Stimulated activated CD8-positive, alpha-beta memory T cell treated with anti-CD3 and anti-CD28 coated beads, Interleukin-4, amount 100 ng/mL, for 1 hour (primary cell): ENCODE measurements around the gene PRPF40A.

ENCODE experiments used
- DNase-seq, 2 donors: peaks; one replicate each; pipeline ENCODE4 v3.0.0-alpha.2; 2020; ENCODE audit warnings: low read depth in 2 of 2, low spot score in 1 of 2

The PRPF40A gene

DNA sequence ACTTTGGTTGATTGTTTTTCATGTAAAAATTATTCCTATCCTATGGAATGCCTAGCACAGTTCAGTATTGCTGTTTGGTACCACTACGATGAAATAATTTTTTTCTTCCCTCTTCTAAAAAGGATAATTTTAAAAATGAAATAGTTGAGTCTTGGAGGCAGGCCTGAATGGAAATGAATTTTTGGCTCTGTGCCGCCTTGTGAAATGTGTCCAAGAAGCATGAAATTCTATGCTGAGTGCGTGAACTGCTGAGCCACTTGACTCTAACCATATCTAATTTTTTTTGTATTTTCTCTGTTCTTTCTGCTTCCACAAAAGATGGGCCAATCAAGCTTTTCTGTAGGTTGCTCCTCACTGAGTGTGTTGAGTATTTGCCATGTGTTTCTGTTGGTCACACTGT lies 95.0 kb downstream of the PRPF40A start:
- no peak for DNase-seq

DNA sequence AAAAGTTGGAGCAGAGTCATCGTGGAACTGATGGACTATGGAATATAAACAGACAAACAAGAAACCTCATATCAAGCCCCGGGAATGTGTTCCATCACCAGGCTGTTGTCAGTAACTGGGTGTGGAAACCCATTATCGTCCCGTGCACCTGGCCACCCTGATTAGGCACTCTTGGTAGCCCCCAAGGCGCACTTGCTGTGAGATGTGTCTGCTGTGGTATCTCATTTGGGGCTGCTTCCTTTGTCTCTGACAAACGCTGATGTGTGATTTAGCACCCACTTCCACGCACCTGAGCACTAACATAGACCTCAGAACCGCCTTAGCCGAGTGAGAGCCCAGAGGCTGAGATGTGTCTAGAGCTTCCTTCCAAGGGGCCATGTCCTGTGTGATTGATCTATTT lies 96.3 kb downstream of the PRPF40A start:
- DNase-seq = no peak

DNA sequence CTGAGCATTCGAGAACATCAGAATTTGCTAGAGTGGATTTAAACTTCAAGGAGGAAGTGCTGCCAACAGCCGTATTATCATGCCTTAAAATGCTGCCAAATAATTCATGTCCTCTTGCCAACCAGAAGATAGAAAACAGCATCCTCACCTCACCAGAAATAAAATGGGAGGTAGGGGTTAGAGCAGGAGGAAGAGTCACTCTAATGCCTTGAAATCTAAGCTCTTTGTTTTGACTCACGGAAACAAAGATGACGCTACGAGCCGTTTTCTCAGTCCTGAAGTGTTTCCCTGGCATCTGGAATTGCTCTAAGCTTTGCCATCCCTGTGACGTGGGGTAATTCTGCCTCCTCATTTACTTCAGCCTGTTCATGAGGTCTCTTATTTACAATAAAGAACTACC lies 97.1 kb downstream of the PRPF40A start:
- no peak for DNase-seq

DNA sequence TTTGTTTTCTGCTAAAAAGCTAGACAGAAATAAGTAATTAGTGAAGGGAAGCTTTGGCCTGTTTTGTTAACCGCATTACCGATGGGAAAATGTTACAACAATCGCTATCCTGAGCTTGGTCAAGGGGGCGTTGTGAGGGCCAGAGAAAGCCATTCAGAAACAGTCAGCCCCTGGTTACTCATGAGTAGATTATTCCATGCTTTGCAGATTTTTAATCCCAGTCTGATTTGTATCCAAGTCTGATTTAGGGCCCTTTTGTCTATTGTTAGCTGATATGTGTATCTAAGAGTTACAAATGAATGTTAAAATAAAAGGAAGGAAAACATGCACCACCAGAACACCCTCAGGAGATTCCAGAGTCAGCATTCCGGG lies 99.1 kb downstream of the PRPF40A start:
- DNase-seq = no peak

DNA sequence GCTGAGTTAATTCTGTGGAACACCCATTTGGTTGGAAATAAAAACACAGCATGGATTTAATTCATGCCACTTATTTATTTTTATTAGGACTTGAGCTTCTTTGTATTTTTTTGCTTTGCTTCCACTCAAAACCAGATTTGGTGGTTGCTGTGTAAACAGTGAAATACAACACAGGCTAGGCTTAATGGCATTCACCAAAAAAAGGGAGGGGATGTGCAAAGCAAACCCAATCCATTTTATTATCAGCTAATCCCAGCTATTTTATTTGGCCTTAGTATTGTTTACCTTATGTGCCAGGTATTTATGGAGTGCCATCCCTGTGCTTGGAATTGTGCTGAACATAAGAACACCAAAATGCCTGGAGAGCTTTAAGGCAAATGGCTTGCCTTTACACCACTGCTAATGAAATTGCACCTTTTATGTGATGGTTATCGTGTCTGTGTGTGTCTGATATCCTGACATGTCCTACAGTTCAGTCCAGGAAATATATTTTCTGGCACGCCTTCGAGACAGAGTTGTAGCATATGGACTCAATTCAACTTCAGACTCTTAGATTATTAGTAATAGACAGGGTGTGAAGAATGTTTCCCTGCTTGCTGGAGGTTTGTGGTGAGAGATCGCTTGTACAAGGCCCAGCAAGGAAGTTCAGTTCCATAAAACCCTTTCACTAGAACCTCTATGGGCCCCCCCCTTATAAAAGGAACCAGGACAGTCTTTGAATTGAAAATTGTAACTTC lies 99.6 kb downstream of the PRPF40A start:
- DNase-seq = no peak

DNA sequence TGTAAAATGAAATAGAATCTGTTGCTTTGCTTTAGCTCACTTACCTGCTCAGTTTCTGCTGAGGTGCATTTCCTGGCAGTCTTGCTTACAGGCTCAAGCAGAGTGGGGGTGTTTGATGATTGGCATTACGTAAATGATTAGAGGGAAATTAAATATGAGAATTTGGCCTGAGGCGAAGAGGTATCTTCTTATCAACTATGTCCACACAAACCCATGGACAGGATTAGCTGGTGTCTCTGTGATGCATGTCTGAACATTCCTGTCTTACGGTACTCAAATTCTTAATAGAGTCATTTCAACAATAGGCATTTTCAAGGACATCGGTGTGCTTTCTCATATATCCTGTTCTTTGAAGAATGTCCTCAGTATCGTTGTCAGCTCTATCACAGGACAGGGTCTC lies 102.1 kb downstream of the PRPF40A start:
- DNase-seq = no peak

DNA sequence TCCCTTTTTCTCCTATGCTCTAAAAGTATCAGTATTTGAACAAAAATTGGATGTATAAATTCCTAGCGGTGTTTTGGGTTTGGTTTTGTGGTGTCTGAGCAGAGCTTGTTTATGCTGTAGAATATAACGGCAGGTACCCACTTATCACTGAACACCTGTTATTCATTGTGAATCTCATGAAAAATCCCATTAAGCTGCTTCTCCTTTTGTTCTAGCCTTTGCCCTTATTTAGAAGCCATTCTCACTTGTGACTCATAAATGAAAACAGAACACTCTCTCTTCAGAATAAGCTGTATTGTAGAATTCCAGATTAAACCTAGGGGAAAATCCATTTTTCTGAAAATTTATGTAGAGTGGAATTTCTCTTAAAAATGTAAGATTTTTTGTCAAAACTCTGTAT lies 104.0 kb downstream of the PRPF40A start:
- no peak for DNase-seq

DNA sequence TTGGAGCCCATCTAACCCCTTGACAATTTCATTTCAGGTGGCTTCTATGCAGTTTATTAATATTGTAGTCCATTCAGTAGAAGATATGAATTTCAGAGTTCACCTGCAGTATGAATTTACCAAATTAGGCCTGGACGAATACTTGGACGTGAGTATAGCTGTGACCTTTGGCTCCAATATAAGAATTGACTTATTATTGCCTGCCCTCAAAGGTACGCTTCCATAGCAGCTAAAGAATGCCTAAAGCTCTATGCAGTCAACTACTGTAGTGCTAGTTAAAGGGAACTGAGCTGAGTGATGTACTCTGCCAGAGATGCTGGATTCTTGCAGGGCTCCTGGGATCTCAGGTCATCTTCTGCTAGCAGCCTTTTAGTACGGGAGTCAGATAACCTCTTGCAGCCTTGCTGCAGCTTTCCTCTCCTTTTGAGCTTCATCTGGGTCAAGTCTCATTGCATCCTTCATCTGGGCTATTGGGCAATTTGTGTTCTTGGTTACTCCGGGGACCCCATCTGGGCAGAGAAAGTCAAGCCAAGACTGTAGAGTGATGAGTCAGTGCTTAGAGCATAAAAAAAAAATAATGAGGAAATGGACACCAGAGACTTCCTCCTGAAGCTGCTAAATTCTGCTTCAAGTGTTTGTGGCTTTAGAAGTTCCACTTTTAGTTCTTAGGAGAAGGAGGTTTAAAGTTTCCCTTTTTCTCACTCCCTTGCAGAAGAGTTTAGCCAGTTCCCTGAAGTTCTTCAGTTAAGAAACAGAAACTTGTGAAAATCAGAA lies 105.6 kb downstream of the PRPF40A start:
- no peak for DNase-seq

DNA sequence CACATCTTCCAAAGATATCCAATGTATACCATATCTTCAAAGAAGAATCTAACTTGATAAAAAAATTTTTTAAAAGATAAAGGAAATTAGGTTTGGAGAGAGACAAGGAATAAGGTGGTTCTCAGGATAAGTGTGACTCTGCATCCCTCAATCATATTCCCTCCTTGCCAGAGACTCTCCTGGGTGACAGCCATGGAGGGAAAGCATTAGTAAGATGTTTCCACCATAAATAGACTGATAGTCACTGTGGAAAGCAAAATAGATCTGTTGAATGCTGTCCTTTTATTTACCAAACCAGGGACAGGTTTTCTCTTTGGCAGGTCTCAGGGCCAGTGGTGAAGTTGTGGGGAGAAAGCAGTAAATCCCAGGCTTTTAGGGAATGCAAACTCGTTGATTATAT lies 107.6 kb downstream of the PRPF40A start:
- no peak for DNase-seq

DNA sequence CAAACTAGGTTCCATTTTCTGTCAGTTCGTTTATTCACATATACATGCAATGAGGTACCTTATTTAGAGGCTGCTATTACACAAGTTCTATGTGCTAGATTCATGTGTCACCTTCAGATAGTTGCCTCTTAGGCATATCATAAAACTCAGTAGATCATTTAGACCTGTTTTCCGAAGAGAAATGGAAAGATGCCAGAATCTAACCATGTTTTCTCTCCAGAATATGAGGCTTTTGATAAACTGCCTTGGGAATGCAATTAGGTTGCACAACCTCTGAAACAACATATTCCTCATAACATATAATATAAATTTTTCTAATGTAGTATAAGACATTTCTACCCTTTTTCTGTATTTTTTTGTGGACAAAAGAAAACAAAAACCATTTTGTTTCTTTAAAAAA lies 108.1 kb downstream of the PRPF40A start:
- no peak for DNase-seq

DNA sequence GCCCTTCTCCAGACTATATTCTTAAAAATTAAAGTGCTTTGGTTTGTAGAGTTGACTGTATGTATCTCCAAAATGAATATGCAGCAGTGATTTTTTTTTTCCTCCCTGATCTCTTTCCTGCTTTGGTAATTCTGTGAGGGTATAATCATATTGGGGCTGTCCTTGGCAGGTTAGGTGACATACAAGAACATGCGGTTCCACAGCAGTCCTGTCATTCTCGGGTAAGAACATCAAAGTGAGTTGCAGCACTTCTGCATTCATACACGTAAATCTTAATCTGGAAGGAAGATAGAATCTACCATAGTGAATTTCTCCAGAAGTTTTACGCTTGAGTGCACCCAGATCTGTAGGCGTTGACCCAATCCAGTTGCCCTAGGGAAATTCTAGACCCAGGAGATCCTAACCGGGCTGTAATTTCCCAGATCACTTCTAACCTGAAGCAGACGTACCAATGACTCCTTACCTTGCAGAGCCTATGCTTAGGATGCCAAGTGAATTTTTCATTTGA lies 109.4 kb downstream of the PRPF40A start:
- no peak for DNase-seq

DNA sequence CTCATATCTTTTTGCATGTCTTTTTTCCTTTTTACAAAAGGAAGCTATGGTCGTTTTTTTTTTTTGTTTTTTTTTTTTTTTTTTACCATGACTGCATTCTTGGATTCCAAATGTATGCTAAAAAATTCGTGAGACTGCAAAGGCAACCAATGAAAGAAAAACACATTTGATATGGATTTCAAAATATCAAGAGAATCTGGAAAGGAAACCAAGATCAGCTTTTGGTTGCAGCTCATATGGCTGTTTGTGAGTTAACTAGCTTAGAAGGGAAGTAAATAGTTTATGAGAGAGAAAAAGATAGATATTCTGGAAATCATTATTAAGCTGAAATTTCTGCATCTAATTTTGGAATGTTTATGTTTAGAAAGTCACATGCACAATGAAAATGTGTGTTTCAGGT lies 110.3 kb downstream of the PRPF40A start:
- no peak for DNase-seq

DNA sequence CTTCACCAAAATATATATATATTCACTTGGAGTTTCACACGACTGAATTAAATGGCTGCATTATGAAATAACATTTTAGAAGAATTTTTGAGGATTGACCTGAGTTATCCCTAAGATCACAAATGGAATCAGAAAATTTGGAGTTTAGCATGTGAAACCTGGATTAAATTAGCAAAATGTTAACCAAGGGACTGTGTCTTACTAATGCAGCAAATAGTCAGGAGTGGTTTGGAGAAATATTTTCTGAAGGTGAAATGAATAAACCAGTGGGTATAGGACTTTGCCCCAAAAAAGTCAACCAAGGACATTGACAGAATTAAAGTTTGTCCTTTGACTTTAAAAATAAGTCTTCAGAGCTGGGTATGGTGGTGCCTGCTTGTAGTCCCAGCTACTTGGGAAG lies 111.2 kb downstream of the PRPF40A start:
- no peak for DNase-seq

DNA sequence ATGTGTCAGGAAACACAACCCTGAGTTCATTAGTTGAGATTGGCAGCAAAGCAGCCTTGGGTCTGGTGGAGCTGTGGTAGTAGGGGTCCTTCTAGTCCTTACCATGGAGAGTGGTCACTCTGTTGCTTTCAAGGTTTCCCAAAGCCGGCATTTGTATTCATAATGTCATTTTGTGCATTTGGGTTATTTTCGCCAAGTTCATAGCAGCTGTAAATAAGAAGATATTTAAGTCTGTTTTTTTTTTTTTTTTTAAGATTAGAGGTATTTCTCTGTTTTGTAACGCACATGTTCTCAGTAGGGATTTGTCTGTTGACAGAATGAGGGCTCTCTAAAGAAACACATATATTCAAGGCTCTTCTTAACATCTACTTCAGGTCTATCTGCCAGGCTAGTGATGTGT lies 114.1 kb downstream of the PRPF40A start:
- no peak for DNase-seq

DNA sequence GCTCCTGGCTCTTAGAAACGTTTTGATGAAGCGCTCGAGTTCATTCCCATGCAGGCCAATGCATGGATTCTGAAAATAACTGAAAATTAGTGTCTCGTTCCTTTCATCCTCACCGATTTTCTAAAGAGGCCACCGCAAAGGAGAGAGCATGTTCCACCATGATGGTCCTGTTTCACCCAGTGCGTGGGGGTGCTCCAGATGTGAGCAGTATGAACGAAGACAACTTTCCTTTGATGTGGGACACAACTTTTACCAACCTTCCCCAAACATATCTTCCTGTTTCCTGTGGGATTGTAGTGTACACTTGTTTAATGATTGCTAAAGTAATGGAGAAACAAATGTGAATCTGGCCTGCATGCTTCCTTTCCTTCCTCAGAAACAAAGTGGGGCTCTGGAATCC lies 114.5 kb downstream of the PRPF40A start:
- no peak for DNase-seq
